Sigmoid colon (tissue), 4 donors: ENCODE results near the gene SFRP4.

Source experiments
- CTCF ChIP-seq, 4 experiments: fragments of 450-650 bp in 3 of 4; fragments of 200-600 bp in 1 of 4; IDR thresholded peaks; one replicate each; pipeline ENCODE4 v1.5.1; 2016 to 2019; ENCODE audit warnings: antibody characterized with exemption in 4 of 4, mild to moderate bottlenecking in 3 of 4, moderate library complexity in 2 of 4
- POLR2A ChIP-seq, 2 donors: fragments of 450-650 bp; IDR thresholded peaks; one replicate each; pipeline ENCODE4 v1.6.1; 2016; ENCODE audit warnings: antibody characterized with exemption in 2 of 2, mild to moderate bottlenecking in 2 of 2, moderate library complexity in 2 of 2
- POLR2AphosphoS5 ChIP-seq, 4 donors: sonication (generic); formaldehyde crosslinking; IDR thresholded peaks; one replicate each; pipeline ENCODE4 v1.6.1; 2017; ENCODE audit warnings: antibody characterized with exemption in 4 of 4

DNA sequence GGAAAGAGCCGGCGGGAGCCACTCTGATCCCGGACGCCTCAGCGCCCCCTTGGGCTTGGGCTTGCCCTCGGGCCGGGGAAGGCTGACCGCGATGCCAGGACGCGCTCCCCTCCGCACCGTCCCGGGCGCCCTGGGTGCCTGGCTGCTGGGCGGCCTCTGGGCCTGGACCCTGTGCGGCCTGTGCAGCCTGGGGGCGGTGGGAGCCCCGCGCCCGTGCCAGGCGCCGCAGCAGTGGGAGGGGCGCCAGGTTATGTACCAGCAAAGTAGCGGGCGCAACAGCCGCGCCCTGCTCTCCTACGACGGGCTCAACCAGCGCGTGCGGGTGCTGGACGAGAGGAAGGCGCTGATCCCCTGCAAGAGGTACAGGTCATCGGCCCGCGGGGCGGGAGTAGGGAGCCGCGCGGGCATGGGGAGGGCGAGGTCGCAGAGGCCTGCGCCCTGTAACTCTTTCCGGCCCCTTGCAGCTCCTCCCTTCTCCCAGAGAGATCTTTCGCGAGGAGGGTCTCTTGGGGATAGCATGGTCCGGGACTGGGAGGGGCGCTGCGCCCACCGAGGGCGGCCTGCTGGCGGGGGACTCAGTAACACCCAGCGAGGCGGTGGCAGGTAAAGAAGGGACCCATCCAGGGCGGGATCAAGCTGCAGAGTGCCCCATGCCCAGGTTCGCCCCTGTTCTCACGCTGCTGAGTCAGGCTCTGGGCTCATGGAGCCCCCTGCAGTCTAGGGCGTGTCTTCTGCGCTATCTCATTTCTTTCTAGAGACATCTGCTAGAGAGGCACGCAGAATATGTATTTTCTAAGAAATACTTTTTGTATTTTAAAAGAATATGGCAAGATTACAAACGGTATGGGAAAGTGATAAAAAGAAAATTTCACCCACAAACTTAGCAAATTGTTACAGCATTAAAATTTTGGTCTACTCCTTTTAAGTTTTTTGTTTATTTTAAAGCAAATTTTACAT, 4.5 kb upstream of the SFRP4 start:
- no peak for TF ChIP-seq CTCF (IDR thresholded peaks at IDR 0.05)
- peak in 1 of 4 donors; percentile 24 for TF ChIP-seq POLR2AphosphoS5 (IDR thresholded peaks at IDR 0.05)
- no peak for TF ChIP-seq POLR2A (IDR thresholded peaks at IDR 0.05)
